ENCODE data around the gene PSMB10.

PSMB10 gene

DNA sequence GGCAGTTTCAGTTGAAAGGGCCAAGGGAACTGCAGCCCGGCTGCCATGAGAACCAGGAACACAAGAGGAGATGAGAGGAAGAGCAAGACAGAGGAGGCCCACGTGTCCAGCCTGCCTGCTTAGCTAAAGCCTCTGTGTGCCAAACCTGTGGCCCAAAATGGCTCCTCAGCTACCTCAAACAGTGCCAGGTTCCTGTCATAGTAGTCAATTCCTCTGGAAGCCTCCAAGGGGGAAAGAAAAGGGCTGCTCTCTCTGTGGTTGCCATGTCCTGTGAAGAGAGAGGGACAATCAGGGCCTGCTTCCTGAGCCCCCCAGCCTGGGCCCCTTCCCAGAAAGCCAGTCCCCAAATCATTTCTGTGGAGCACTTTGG, 26.6 kb upstream of the PSMB10 start (continued):
- TF ChIP-seq, protein P1, sequence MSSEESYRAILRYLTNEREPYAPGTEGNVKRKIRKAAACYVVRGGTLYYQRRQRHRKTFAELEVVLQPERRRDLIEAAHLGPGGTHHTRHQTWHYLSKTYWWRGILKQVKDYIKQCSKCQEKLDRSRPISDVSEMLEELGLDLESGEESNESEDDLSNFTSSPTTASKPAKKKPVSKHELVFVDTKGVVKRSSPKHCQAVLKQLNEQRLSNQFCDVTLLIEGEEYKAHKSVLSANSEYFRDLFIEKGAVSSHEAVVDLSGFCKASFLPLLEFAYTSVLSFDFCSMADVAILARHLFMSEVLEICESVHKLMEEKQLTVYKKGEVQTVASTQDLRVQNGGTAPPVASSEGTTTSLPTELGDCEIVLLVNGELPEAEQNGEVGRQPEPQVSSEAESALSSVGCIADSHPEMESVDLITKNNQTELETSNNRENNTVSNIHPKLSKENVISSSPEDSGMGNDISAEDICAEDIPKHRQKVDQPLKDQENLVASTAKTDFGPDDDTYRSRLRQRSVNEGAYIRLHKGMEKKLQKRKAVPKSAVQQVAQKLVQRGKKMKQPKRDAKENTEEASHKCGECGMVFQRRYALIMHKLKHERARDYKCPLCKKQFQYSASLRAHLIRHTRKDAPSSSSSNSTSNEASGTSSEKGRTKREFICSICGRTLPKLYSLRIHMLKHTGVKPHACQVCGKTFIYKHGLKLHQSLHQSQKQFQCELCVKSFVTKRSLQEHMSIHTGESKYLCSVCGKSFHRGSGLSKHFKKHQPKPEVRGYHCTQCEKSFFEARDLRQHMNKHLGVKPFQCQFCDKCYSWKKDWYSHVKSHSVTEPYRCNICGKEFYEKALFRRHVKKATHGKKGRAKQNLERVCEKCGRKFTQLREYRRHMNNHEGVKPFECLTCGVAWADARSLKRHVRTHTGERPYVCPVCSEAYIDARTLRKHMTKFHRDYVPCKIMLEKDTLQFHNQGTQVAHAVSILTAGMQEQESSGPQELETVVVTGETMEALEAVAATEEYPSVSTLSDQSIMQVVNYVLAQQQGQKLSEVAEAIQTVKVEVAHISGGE (tag by site-specific recombination; conservative IDR thresholded peaks at IDR 0.05; ENCODE audit: low read depth): no peak
- TF ChIP-seq, protein P2, sequence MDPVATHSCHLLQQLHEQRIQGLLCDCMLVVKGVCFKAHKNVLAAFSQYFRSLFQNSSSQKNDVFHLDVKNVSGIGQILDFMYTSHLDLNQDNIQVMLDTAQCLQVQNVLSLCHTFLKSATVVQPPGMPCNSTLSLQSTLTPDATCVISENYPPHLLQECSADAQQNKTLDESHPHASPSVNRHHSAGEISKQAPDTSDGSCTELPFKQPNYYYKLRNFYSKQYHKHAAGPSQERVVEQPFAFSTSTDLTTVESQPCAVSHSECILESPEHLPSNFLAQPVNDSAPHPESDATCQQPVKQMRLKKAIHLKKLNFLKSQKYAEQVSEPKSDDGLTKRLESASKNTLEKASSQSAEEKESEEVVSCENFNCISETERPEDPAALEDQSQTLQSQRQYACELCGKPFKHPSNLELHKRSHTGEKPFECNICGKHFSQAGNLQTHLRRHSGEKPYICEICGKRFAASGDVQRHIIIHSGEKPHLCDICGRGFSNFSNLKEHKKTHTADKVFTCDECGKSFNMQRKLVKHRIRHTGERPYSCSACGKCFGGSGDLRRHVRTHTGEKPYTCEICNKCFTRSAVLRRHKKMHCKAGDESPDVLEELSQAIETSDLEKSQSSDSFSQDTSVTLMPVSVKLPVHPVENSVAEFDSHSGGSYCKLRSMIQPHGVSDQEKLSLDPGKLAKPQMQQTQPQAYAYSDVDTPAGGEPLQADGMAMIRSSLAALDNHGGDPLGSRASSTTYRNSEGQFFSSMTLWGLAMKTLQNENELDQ (tag by site-specific recombination; IDR thresholded peaks at IDR 0.05; ENCODE audit: low read depth): no peak
- TF ChIP-seq FEZF1 (tag by site-specific recombination; IDR thresholded peaks at IDR 0.05): no peak

- Histone ChIP-seq H3K4me1 (ENCODE audit: control insufficient read depth, insufficient read depth, low read length) (no peaks in the 10 kb centered on the region; the same call in none of the 2 replicates), H3K27ac (ENCODE audit: extremely low read depth, low read depth, low read length) (no peak overlapping the region), H3K9me3 (ENCODE audit: control insufficient read depth, insufficient read depth, low read depth, low read length) (no peaks in the 10 kb centered on the region), H3K36me3 (ENCODE audit: control insufficient read depth in 2 of 2, insufficient read depth in 1 of 2, low read length in 2 of 2) (peaks cover 0 to 88% of the 10 kb centered on the region in 2 experiments; a peak in 2 of 3 replicates), H3K4me3 (ENCODE audit: low read depth, low read length) (no peak overlapping the region)
- TF ChIP-seq, protein P3, sequence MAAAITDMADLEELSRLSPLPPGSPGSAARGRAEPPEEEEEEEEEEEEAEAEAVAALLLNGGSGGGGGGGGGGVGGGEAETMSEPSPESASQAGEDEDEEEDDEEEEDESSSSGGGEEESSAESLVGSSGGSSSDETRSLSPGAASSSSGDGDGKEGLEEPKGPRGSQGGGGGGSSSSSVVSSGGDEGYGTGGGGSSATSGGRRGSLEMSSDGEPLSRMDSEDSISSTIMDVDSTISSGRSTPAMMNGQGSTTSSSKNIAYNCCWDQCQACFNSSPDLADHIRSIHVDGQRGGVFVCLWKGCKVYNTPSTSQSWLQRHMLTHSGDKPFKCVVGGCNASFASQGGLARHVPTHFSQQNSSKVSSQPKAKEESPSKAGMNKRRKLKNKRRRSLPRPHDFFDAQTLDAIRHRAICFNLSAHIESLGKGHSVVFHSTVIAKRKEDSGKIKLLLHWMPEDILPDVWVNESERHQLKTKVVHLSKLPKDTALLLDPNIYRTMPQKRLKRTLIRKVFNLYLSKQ (tag by site-specific recombination; IDR thresholded peaks at IDR 0.05; ENCODE audit: borderline replicate concordance): no peak
- no peak for TF ChIP-seq ZNF302 (tag by site-specific recombination; IDR thresholded peaks at IDR 0.05; ENCODE audit: low read depth)
- no peak for TF ChIP-seq SALL2 (tag by site-specific recombination; IDR thresholded peaks at IDR 0.05; ENCODE audit: borderline replicate concordance)
- TF ChIP-seq, protein P4, sequence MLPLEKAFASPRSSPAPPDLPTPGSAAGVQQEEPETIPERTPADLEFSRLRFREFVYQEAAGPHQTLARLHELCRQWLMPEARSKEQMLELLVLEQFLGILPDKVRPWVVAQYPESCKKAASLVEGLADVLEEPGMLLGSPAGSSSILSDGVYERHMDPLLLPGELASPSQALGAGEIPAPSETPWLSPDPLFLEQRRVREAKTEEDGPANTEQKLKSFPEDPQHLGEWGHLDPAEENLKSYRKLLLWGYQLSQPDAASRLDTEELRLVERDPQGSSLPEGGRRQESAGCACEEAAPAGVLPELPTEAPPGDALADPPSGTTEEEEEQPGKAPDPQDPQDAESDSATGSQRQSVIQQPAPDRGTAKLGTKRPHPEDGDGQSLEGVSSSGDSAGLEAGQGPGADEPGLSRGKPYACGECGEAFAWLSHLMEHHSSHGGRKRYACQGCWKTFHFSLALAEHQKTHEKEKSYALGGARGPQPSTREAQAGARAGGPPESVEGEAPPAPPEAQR (tag by site-specific recombination; IDR thresholded peaks at IDR 0.05): no peak
- TF ChIP-seq SETDB1 (IDR thresholded peaks at IDR 0.05; ENCODE audit: insufficient read length, low read length): no peak
- ChIA-PET CTCF (interaction anchor here (0.7 to 1.1 kb wide), 2 partner anchors 20 to 78 kb away, joined by 3 to 4 read pairs; no protein-coding TSS in a partner anchor), POLR2A (interaction anchor here (0.5 to 1.8 kb wide), 2 partner anchors 11 to 27 kb away, joined by 3 to 5 read pairs; no protein-coding TSS in a partner anchor)
Observed at GRCh38 chr16:67962135-67962534, 25.5 kb upstream of the PSMB10 start.

DNA sequence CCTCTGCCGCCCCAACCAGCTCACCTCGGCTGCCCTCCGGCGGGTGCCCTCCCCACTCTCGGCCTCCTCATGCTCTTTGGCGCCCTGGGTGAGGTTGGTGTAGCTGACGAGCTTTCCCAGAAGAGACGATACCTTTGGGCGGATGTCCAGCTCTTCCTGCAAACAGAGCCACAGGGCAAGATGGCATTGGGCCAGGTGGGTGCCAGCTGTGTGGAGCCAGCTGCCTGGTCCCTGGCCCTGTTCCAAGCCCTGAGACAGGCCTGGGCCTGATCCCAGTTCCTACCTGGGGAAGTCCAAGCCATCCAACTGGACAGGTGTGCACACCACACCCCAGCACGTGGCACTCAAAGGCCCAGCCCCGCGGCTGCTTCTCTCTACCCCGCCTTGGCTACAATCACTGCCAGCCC, 24.9 kb upstream of the PSMB10 start:
- Histone ChIP-seq H3K27ac (ENCODE audit: extremely low read depth, low read depth, low read length) (no peak overlapping the region), H3K9me3 (ENCODE audit: control insufficient read depth, insufficient read depth, low read depth, low read length) (no peaks in the 10 kb centered on the region), H3K36me3 (ENCODE audit: control insufficient read depth in 2 of 2, insufficient read depth in 1 of 2, low read length in 2 of 2) (peaks cover 0 to 88% of the 10 kb centered on the region in 2 experiments; a peak in 2 of 3 replicates), H3K4me3 (ENCODE audit: low read depth, low read length) (no peak overlapping the region), H3K4me1 (ENCODE audit: control insufficient read depth, insufficient read depth, low read length) (no peaks in the 10 kb centered on the region; the same call in 1 of the 2 replicates)
- CTCF ChIA-PET: no interaction called here
- POLR2A ChIA-PET: no interaction called here
- TF ChIP-seq REST (tag by site-specific recombination; IDR thresholded peaks at IDR 0.05) (no peak), ZNF544 (tag by site-specific recombination; IDR thresholded peaks at IDR 0.05) (no peak), SCRT2 (tag by site-specific recombination; IDR thresholded peaks at IDR 0.05) (no peak), ZNF350 (tag by site-specific recombination; IDR thresholded peaks at IDR 0.05) (no peak), ZNF518A (tag by site-specific recombination; conservative IDR thresholded peaks at IDR 0.05; ENCODE audit: low read depth) (no peak), ZNF169 (tag by site-specific recombination; IDR thresholded peaks at IDR 0.05) (no peak)
